Breast epithelium (tissue), 3 donors: Measurements from ENCODE around the gene KIAA0232.

Experiments used
- POLR2A ChIP-seq: fragments of 450-650 bp; IDR thresholded peaks from one replicate; pipeline ENCODE4 v1.6.1; 2016; ENCODE audit warnings: antibody characterized with exemption, mild to moderate bottlenecking, moderate library complexity
- POLR2AphosphoS5 ChIP-seq, 3 donors: sonication (generic); formaldehyde crosslinking; IDR thresholded peaks; one replicate each; pipeline ENCODE4 v1.6.1; 2017; ENCODE audit warnings: antibody characterized with exemption in 3 of 3
- TF ChIP-seq, protein P1 (sequence below), 3 donors: fragments of 450-650 bp; IDR thresholded peaks; one replicate each; pipeline ENCODE4 v1.5.1; 2016 to 2017; ENCODE audit warnings: antibody characterized with exemption in 3 of 3, mild to moderate bottlenecking in 3 of 3, moderate library complexity in 3 of 3

DNA sequence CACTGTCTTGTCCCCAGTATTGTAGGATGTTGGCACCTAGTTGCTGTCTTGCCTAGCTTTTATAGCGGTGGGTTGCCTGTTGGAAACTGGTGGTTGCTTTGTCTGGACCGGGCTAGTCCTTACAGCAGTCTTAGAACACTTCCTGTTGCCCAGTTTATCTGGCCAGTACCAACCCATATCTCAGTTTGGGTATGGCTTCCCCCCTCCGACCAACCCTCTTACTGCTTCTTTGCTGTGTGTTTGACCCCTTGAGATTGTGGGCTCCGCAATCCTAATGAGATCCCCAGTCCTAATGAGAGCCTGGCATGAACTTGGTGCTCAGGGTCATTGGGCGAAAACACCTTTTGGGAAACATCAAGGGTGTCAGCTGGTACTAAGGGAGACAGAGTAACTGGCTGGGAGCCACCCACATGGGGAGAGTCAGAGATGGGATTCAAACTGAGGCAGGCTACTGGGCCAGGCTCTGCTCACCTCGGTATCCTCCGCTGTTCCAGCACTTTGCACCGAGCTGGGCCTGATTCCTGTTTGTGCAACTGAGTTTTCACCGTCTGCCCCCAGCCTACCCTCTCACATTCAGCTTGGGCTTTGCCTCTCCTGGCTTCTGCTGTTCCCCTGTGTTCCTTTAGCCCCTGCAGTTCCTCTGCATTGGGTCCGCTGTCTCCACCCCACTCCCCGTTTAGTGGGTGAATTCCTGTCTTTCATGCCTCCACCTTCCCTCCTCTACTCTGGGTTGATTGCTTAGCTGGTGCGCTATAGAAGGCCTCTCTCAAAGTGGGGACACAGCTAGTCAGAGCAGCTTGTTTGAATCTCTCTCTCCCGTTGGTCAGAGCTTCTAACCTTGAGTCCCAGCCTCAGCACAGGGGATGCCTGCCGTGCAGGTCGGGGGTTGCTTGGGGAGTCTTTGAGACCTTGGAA is 128.7 kb downstream of the KIAA0232 start:
- TF ChIP-seq, protein P1, sequence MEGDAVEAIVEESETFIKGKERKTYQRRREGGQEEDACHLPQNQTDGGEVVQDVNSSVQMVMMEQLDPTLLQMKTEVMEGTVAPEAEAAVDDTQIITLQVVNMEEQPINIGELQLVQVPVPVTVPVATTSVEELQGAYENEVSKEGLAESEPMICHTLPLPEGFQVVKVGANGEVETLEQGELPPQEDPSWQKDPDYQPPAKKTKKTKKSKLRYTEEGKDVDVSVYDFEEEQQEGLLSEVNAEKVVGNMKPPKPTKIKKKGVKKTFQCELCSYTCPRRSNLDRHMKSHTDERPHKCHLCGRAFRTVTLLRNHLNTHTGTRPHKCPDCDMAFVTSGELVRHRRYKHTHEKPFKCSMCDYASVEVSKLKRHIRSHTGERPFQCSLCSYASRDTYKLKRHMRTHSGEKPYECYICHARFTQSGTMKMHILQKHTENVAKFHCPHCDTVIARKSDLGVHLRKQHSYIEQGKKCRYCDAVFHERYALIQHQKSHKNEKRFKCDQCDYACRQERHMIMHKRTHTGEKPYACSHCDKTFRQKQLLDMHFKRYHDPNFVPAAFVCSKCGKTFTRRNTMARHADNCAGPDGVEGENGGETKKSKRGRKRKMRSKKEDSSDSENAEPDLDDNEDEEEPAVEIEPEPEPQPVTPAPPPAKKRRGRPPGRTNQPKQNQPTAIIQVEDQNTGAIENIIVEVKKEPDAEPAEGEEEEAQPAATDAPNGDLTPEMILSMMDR (IDR thresholded peaks at IDR 0.05), result no peak
- TF ChIP-seq POLR2A (no peak), POLR2AphosphoS5 (IDR thresholded peaks at IDR 0.05) (no peak)
